ENCODE data around the gene CENPU. TPM values are rescaled to one million over a fixed set of nuclear protein-coding genes. Genes with fewer than 3 reads are reported as not detected.

The CENPU gene
- total RNA-seq, 2 experiments from 2014 or later, result 49.7 to 53.4 TPM

- ATAC-seq (peak; percentile 99), DNase-seq (peak; percentile 53)
- Mint-ChIP-seq H3K36me3 (ENCODE audit: low read depth) (peaks cover 44% of the 10 kb centered on the region), H3K9me3 (no peaks in the 10 kb centered on the region), H3K4me3 (peak overlapping the region; percentile 50), H3K27ac (peak overlapping the region; percentile 88), H3K4me1 (ENCODE audit: low read depth) (peaks cover 20% of the 10 kb centered on the region), H3K27me3 (no peaks in the 10 kb centered on the region)
- intact Hi-C loops (cut with micrococcal nuclease), result no loop called here
- ChIA-PET POLR2A (interaction anchor here (0.9 to 2.9 kb wide), 3 partner anchors 24 to 32 kb away, joined by 3 to 14 read pairs (median 4); partner anchors contain the start of gene CENPU), CTCF (interaction anchor here (0.8 to 1.6 kb wide), 5 partner anchors 17 to 510 kb away, joined by 3 to 8 read pairs (median 4); no protein-coding TSS in a partner anchor)
- no peak for TF ChIP-seq CTCF (IDR thresholded peaks at IDR 0.05)
Measured at GRCh38 chr4:184762100-184762499, 28.2 kb upstream of the CENPU start.

- H3K4me3 Mint-ChIP-seq, result no peak overlapping the region
- intact Hi-C loops (cut with micrococcal nuclease), result no loop called here
- POLR2A ChIA-PET, result no interaction called here
- DNase-seq (no peak), ATAC-seq (no peak)
- no peaks in the 10 kb centered on the region for H3K9me3 Mint-ChIP-seq
- no peak for TF ChIP-seq CTCF (IDR thresholded peaks at IDR 0.05)
- H3K27me3 Mint-ChIP-seq, result no peaks in the 10 kb centered on the region
- CTCF ChIA-PET, result no interaction called here
- H3K4me1 Mint-ChIP-seq (ENCODE audit: low read depth), result peaks cover 20% of the 10 kb centered on the region
- H3K27ac Mint-ChIP-seq, result no peak overlapping the region
- peaks cover 39% of the 10 kb centered on the region for H3K36me3 Mint-ChIP-seq (ENCODE audit: low read depth)
Measured at GRCh38 chr4:184760681-184761080, 26.8 kb upstream of the CENPU start.

- peaks cover 41% of the 10 kb centered on the region for H3K36me3 Mint-ChIP-seq (ENCODE audit: low read depth)
- intact Hi-C loops (cut with micrococcal nuclease), result no loop called here
- no peak overlapping the region for H3K4me3 Mint-ChIP-seq
- H3K4me1 Mint-ChIP-seq (ENCODE audit: low read depth), result peaks cover 13% of the 10 kb centered on the region
- no peak overlapping the region for H3K27ac Mint-ChIP-seq
- ATAC-seq, result no peak
- TF ChIP-seq CTCF (IDR thresholded peaks at IDR 0.05), result no peak
- H3K27me3 Mint-ChIP-seq, result no peaks in the 10 kb centered on the region
- CTCF ChIA-PET, result interaction anchor here (0.6 kb wide), 1 partner anchor 298 kb away, joined by 3 read pairs; no protein-coding TSS in a partner anchor
- H3K9me3 Mint-ChIP-seq, result no peaks in the 10 kb centered on the region
- POLR2A ChIA-PET, result no interaction called here
- DNase-seq, result no peak
Measured at GRCh38 chr4:184757810-184758209, 23.9 kb upstream of the CENPU start.

GRCh38 chr4:184756399-184756798 is 22.5 kb upstream of the CENPU start:
- intact Hi-C loops (cut with micrococcal nuclease), result no loop called here
- H3K27ac Mint-ChIP-seq, result no peak overlapping the region
- no peaks in the 10 kb centered on the region for H3K27me3 Mint-ChIP-seq
- H3K4me3 Mint-ChIP-seq, result no peak overlapping the region
- no peak for TF ChIP-seq CTCF (IDR thresholded peaks at IDR 0.05)
- POLR2A ChIA-PET, result no interaction called here
- no peaks in the 10 kb centered on the region for H3K9me3 Mint-ChIP-seq
- DNase-seq (no peak), ATAC-seq (no peak)
- peaks cover under 1% of the 10 kb centered on the region for H3K4me1 Mint-ChIP-seq (ENCODE audit: low read depth)
- CTCF ChIA-PET, result interaction anchor here (1.9 kb wide), 1 partner anchor 11 kb away, joined by 7 read pairs; no protein-coding TSS in a partner anchor
- H3K36me3 Mint-ChIP-seq (ENCODE audit: low read depth), result peaks cover 32% of the 10 kb centered on the region

- ChIA-PET CTCF (interaction anchor here (1.9 kb wide), 1 partner anchor 10 kb away, joined by 7 read pairs; no protein-coding TSS in a partner anchor), POLR2A (interaction anchor here (1.3 kb wide), 1 partner anchor 22 kb away, joined by 4 read pairs; the partner anchor contains the start of gene CENPU)
- intact Hi-C loops (cut with micrococcal nuclease), result no loop called here
Measured at GRCh38 chr4:184755278-184755677, 21.4 kb upstream of the CENPU start.

More at GRCh38 chr4:184755278-184755677, 21.4 kb upstream of the CENPU start:
- no peak for TF ChIP-seq CTCF (IDR thresholded peaks at IDR 0.05)
- ATAC-seq (no peak), DNase-seq (no peak)
- Mint-ChIP-seq H3K9me3 (no peaks in the 10 kb centered on the region), H3K4me1 (ENCODE audit: low read depth) (no peaks in the 10 kb centered on the region), H3K27ac (no peak overlapping the region), H3K36me3 (ENCODE audit: low read depth) (peaks cover 25% of the 10 kb centered on the region), H3K27me3 (no peaks in the 10 kb centered on the region), H3K4me3 (no peak overlapping the region)

Data from activated CD8-positive, alpha-beta T cell treated with anti-CD3 and anti-CD28 coated beads for 36 hours (primary cell).